Skeletal muscle cell (primary cell): ENCODE results near the gene SLC36A4.
"Not testable (repeated sequence)": the region's sequence is repeated elsewhere in the genome, so short reads cannot be mapped to it uniquely, and the experiment has no call there.

Experiments
- DNase-seq: peaks from one replicate; pipeline ENCODE4 v3.0.0-alpha.2; 2010; ENCODE audit warnings: low read depth
- H3K4me3 ChIP-seq: 2 replicates; pipeline ENCODE4 v1.5.1; 2011; ENCODE audit warnings: low read depth, mild to moderate bottlenecking, control low read depth, low read length, moderate library complexity

The SLC36A4 gene

DNA sequence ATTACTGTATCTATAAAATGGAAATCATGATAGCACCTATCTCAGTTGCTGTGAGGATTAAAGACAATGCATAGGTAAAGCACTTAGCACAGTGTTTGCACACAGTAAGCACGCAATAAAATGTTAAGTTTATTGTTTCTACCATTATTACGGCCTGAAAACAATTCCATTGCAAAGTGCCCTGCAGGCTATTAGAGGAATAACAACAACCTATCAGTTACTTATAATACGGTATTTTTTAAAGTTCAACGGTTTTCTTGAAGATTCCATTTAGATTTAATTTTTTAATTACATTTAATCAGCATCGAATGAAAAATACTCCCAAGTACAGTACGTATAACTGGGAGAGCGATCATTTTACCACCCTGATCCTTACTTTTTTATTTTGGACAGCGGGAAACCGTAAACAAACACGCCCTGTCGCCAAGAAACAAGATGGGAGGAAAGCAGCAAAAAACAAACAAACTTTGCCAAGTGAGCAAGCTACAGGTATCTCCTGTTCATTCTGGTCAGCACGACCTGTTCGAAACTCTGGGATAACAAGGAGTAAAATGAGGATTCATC is 893 bp downstream of the SLC36A4 start:
- DNase-seq: no peak
- peak overlapping the region; percentile 59 for H3K4me3 ChIP-seq

DNA sequence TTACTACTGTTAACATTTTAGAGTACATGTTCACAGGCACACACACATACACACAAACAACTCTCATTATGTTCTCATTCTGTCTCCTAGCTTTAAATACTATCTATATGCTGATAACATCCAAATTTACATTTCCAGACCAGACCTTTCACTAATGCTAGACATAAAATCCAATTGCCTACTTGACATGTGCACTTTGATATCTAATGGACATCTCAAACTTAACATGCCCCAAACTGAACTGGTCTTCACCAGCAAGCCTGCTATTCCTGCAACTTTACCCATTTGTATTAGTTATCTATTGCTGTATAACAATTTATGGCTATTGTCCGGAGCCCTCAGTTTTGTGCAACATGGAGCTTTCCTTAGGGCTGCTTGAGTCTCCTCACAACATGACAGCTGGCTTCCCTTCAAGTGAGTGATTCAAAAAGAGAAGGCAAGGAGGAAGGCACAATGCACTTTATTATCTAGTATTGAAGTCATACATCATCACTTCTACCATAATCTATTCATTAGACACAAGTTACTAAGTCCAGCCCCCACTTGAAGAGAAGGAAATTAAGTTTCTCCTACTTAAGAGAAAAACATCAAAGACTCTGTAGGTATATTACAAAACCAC is 3.0 kb downstream of the SLC36A4 start:
- no peak overlapping the region for H3K4me3 ChIP-seq
- DNase-seq: no peak

- no peak overlapping the region for H3K4me3 ChIP-seq
- no peak for DNase-seq
These were observed 4.1 kb downstream of the SLC36A4 start for GRCh38 chr11:93193731-93194130.

DNA sequence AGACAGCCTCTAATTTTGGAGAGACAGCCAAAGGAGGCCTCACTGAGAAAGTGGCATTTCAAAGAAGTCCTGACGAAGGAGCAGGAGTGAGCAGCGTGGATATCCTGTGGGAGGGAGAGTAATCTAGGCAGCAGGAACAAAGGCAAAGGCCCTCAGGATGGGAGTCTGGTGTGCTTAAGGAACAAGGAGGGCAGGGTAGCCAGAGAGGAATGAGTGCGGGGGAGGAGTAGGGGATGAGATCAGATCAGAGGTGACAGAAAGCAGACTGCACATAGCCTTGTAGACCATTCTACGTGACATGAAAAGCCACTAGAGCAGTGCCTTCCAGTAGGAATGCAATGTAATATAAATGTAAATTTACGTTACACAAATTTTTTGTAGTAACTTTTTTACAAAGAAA is 5.6 kb downstream of the SLC36A4 start:
- no peak overlapping the region for H3K4me3 ChIP-seq
- DNase-seq: no peak

GRCh38 chr11:93189462-93189861 is 8.3 kb downstream of the SLC36A4 start:
- no peak overlapping the region for H3K4me3 ChIP-seq
- no peak for DNase-seq

DNA sequence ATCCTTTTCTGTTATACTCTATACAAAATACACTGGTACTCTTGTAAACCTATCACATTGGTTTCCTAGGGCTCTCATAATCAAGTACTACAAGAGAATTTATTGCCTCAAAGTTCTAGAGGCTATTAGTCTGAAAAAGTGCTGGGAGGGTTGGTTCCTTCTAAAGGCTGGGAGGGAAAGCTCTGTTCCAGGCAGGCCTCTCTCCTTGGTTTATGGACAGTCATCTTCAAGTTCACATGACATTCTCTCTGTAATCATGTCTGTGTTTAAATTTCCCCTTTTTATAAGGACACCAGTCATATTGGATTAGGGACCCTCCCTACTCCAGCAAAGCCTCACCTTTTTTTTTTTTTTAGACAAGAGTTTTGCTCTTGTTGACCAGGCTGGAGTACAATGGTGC is 9.1 kb downstream of the SLC36A4 start:
- no peak for DNase-seq
- no peak overlapping the region for H3K4me3 ChIP-seq

GRCh38 chr11:93187290-93187689 is 10.5 kb downstream of the SLC36A4 start:
- no peak for DNase-seq
- H3K4me3 ChIP-seq: no peak overlapping the region

DNA sequence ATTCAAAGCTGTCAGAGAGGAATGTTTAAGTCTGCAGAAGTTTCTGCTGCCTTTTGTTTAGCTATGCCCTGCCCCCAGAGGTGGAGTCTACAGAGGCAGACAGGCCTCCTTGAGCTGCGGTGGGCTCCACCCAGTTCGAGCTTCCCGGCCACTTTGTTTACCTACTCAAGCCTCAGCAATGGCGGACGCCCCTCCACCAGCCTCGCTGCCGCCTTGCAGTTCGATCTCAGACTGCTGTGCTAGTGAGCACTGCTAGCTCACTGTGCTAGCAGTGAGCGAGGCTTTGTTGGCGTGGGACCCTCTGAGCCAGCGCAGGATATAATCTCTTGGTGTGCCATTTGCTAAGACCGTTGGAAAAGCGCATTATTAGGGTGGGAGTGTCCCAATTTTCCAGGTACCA is 19.9 kb downstream of the SLC36A4 start:
- H3K4me3 ChIP-seq: not testable (repeated sequence)

DNA sequence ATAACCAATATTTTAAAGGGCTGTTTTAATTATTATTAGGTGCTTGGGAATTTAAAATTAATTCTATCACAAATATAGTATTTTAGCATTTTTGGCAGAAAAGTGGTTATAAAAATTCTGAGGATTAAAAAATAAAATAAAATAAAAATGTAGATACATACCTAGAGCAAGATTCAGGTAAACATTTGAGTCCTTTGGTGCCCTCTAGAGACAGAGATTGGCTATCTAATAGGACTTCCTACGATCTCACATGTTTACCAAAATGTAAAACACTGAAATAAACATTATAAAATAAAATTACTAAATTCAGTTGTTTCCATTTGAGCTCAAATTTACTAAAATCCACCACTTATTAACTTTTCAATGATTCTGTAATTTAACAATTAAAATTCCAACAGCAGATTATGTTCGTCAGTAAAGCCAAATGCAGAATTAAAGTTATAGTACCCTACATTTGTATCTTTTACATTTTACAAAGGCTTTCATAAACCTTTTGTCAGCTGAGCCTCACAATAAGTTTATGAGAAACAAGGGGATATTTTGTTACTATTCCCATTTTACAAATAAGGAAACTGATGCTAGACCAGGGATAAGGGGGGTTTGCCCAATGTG is 27.7 kb downstream of the SLC36A4 start:
- no peak for DNase-seq
- H3K4me3 ChIP-seq: no peak overlapping the region

More for the DNA sequence above, 19.9 kb downstream of the SLC36A4 start:
- not testable (repeated sequence) for DNase-seq

GRCh38 chr11:93169143-93169542 is 28.6 kb downstream of the SLC36A4 start:
- no peak overlapping the region for H3K4me3 ChIP-seq
- DNase-seq: no peak

GRCh38 chr11:93166862-93167261 is 30.9 kb downstream of the SLC36A4 start:
- no peak overlapping the region for H3K4me3 ChIP-seq
- no peak for DNase-seq

DNA sequence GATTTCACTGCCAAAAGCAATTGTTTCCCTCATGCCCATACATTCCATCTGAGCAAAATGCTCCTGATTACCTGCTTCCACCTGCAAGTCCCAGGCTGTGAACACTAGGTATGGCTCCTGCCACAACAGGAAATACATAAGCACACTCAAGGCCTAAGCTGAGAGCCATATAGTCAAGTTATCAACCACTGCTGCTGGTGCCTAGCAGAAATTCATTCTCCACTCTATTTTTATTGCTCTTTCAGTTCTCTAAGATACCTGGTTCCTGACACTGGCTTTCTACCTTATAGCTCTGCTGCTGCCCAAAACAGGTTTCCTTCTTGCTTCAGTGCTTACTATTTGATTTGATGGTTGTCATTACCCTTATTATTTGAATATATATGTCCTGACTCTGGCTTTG is 31.6 kb downstream of the SLC36A4 start:
- no peak for DNase-seq

GRCh38 chr11:93160808-93161207 is 37.0 kb downstream of the SLC36A4 start:
- no peak overlapping the region for H3K4me3 ChIP-seq
- DNase-seq: no peak

More for the DNA sequence above, 31.6 kb downstream of the SLC36A4 start:
- H3K4me3 ChIP-seq: no peak overlapping the region

DNA sequence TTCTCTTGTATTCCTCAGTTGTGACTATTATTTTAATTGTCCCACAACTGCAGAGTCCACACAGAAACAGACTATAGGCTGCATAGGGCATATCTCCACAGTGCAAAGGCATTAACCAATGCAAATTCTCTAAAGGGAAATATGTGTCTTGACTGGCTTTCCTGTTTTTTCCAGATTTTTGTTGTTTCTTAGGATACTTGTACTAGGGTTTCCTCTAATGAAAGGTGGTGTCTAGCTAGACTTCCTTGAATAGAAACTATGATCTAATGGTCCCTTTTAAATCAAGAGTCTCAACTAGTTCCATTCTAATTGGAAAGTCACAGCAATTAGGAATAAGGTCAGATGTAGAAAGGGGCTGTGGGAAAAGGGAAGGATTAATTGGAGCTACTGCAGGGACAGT is 37.6 kb downstream of the SLC36A4 start:
- H3K4me3 ChIP-seq: no peak overlapping the region

GRCh38 chr11:93159721-93160120 is 38.1 kb downstream of the SLC36A4 start:
- H3K4me3 ChIP-seq: no peak overlapping the region
- no peak for DNase-seq

More for the DNA sequence above, 37.6 kb downstream of the SLC36A4 start:
- DNase-seq: no peak

GRCh38 chr11:93155738-93156137 is 42.1 kb downstream of the SLC36A4 start:
- no peak overlapping the region for H3K4me3 ChIP-seq
- no peak for DNase-seq

GRCh38 chr11:93145390-93145915 is 52.3 kb downstream of the SLC36A4 start:
- DNase-seq: no peak

GRCh38 chr11:93143800-93144199 is 54.0 kb downstream of the SLC36A4 start:
- no peak overlapping the region for H3K4me3 ChIP-seq
- DNase-seq: no peak

More at GRCh38 chr11:93145390-93145915, 52.3 kb downstream of the SLC36A4 start:
- H3K4me3 ChIP-seq: no peak overlapping the region

DNA sequence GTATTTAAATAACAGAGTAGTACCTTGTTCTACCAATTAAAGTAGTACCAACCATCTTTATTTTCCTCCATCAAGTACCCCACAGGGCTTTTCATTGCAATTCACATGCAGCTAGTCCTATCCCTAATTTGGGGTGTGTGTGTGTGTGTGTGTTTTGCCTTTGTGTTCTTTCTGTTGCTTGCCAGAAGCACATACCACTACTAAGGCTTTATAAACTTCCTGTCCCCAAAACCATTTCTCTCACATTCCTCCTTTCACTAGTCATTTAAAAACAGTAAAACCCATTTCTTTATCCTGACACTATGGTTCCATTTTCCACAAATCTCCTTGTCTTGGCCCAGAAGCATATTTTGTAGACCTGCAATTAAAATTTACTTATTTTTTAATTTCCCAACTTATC is 54.6 kb downstream of the SLC36A4 start:
- no peak for DNase-seq
- H3K4me3 ChIP-seq: no peak overlapping the region

GRCh38 chr11:93133488-93134109 is 64.2 kb downstream of the SLC36A4 start:
- peak; percentile 30 for DNase-seq

More at GRCh38 chr11:93133488-93134109, 64.2 kb downstream of the SLC36A4 start:
- no peak overlapping the region for H3K4me3 ChIP-seq
